Testis (tissue), 3 donors: ENCODE results near the gene WDFY2. TPM values are rescaled to one million over a fixed set of nuclear protein-coding genes. Genes with fewer than 3 reads are reported as not detected.

Experiments
- DNase-seq: peaks from one replicate; pipeline ENCODE4 v3.0.0-alpha.2; 2019
- H3K27ac ChIP-seq, 2 donors: fragments of 200-600 bp; sonication (generic); one replicate each; pipeline ENCODE4 v1.5.1; 2019
- H3K27me3 ChIP-seq: fragments of 200-600 bp; sonication (generic); one replicate; pipeline ENCODE4 v1.5.1; 2019
- H3K36me3 ChIP-seq: fragments of 200-600 bp; sonication (generic); one replicate; pipeline ENCODE4 v1.5.1; 2017; ENCODE audit warnings: low read depth; ENCODE audit errors: missing control alignments
- H3K4me1 ChIP-seq: fragments of 200-600 bp; sonication (generic); one replicate; pipeline ENCODE4 v1.5.1; 2019
- H3K4me3 ChIP-seq, 2 donors: fragments of 200-600 bp; sonication (generic); one replicate each; pipeline ENCODE4 v1.5.1; 2017 to 2019
- H3K9me3 ChIP-seq: fragments of 200-600 bp; sonication (generic); one replicate; pipeline ENCODE4 v1.5.1; 2017
- POLR2A ChIP-seq: fragments of 450-650 bp; IDR thresholded peaks from one replicate; pipeline ENCODE4 v1.6.1; 2017; ENCODE audit warnings: antibody characterized with exemption, mild to moderate bottlenecking, moderate library complexity
- WGBS, 2 donors: methylation state at CpG; one replicate each; pipeline ENCODE4 v1.1.5; 2018; 5-methylcytosine and 5-hydroxymethylcytosine counted together
- intact Hi-C: fragments of 100-400 bp; cut with DNase I; formaldehyde crosslinking; loops from one replicate; pipeline ENCODE4 v1.15.1; 2023; ENCODE audit warnings: low total_unique reads
- polyA plus RNA-seq: library from polyadenylated mRNA; stranded (reverse); fragments of 350-450 nt; fragmentation: Illumina TruSeq; extraction: RNeasy Lipid Tissue Mini Kit (QIAGEN cat#74804); gene quantifications from one replicate; pipeline ENCODE4 v1.2.3, GENCODE V29; 2014; ENCODE audit warnings: low read depth, low replicate concordance; ENCODE audit not compliant: insufficient read depth
- total RNA-seq, 2 donors: library from RNA; depleted of rRNA; stranded (reverse); fragments of >200 nt; gene quantifications; one replicate each; pipeline ENCODE4 v1.2.3, GENCODE V29; 2016
- TF ChIP-seq, protein P1 (sequence below), 3 experiments: fragments of 450-650 bp in 2 of 3; fragments of 200-600 bp in 1 of 3; sonication (generic) in 1 of 3; IDR thresholded peaks; one replicate each; pipeline ENCODE4 v1.5.1; 2016 to 2019; ENCODE audit warnings: antibody characterized with exemption in 3 of 3, mild to moderate bottlenecking in 2 of 3, moderate library complexity in 1 of 3

Gene WDFY2
- total and polyA plus RNA-seq, 3 donors from 2014 or later, result 17.1 to 45.8 (median 36.1) TPM

DNA sequence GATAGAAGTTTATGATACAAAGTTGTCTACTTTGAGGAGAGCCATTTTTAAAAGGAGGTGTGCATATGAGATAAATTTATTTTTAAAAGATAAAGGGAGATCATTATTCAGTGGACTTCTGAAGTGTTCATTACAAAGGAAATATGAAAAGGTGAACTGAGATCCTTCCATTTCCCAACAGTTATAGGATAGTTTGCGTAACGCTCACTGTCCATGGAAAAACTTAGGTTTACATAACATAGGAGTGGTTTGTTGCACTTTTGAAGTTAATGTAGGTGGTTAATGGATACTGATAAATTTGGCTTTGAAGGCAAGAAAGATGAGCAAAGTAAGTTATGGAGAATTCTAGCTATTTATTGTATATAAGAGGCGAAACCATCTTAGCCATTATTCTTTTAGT lies 92.5 kb downstream of the WDFY2 start:
- Histone ChIP-seq H3K27ac (no peak overlapping the region), H3K27me3 (no peaks in the 10 kb centered on the region), H3K4me1 (no peaks in the 10 kb centered on the region), H3K36me3 (no peaks in the 10 kb centered on the region), H3K4me3 (no peak overlapping the region), H3K9me3 (no peaks in the 10 kb centered on the region)
- intact Hi-C loops, result no loop called here
- DNase-seq, result no peak
- WGBS, 2 donors, result 96 to 98% methylated on average over 3 of the region's 3 CpGs
- no peak for TF ChIP-seq POLR2A
- TF ChIP-seq, protein P1, sequence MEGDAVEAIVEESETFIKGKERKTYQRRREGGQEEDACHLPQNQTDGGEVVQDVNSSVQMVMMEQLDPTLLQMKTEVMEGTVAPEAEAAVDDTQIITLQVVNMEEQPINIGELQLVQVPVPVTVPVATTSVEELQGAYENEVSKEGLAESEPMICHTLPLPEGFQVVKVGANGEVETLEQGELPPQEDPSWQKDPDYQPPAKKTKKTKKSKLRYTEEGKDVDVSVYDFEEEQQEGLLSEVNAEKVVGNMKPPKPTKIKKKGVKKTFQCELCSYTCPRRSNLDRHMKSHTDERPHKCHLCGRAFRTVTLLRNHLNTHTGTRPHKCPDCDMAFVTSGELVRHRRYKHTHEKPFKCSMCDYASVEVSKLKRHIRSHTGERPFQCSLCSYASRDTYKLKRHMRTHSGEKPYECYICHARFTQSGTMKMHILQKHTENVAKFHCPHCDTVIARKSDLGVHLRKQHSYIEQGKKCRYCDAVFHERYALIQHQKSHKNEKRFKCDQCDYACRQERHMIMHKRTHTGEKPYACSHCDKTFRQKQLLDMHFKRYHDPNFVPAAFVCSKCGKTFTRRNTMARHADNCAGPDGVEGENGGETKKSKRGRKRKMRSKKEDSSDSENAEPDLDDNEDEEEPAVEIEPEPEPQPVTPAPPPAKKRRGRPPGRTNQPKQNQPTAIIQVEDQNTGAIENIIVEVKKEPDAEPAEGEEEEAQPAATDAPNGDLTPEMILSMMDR (IDR thresholded peaks at IDR 0.05), result no peak

DNA sequence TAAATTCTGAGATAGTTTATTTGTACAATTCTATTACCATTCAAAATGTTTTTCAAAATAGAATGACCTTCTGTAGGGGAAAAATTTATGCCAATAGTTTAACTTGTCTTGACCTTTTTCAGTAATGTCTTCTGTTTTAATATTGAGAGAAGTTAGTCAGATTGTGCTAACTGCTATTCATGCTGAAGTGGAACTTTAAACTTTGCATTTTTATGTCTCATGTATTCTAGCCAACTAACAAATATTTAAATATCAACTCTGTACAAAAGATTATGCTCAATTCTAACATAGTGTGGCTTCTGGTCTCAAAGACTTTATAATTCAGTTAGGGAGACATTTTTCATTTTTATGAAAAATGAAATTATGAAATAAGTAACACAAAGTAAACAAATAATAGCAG lies 94.2 kb downstream of the WDFY2 start:
- H3K9me3 ChIP-seq, result no peaks in the 10 kb centered on the region
- no peaks in the 10 kb centered on the region for H3K36me3 ChIP-seq
- no peak overlapping the region for H3K4me3 ChIP-seq
- no peak for DNase-seq
- no peaks in the 10 kb centered on the region for H3K4me1 ChIP-seq
- H3K27ac ChIP-seq, result no peak overlapping the region
- no peaks in the 10 kb centered on the region for H3K27me3 ChIP-seq
- intact Hi-C loops, result no loop called here
- TF ChIP-seq, protein P1 (IDR thresholded peaks at IDR 0.05), result no peak
- TF ChIP-seq POLR2A, result no peak

DNA sequence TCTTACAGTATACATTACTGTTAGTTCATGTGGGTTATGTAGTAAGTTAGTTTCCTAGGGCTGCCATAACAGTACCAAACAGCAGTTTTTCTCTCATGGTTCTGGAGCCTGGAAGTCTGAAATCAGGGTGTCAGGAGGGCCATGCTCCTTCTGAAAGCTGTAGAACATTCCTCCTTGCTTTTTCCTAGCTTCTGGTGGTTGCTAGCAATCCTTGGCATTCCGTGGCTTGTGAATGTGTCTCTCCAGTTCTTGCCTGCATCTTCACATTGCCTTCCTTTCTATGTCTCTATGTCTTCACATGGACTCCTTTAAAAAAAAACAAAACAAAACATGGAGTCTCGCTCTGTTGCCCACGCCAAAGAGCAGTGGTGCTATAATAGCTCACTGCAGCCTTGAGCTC lies 95.4 kb downstream of the WDFY2 start:
- Histone ChIP-seq H3K9me3 (no peaks in the 10 kb centered on the region), H3K4me1 (no peaks in the 10 kb centered on the region), H3K36me3 (no peaks in the 10 kb centered on the region), H3K27ac (no peak overlapping the region), H3K4me3 (no peak overlapping the region), H3K27me3 (no peaks in the 10 kb centered on the region)
- intact Hi-C loops, result no loop called here
- TF ChIP-seq, protein P1 (IDR thresholded peaks at IDR 0.05), result no peak
- TF ChIP-seq POLR2A, result no peak
- no peak for DNase-seq
- WGBS, 2 donors, result 97 to 98% methylated on average over 3 of the region's 3 CpGs

DNA sequence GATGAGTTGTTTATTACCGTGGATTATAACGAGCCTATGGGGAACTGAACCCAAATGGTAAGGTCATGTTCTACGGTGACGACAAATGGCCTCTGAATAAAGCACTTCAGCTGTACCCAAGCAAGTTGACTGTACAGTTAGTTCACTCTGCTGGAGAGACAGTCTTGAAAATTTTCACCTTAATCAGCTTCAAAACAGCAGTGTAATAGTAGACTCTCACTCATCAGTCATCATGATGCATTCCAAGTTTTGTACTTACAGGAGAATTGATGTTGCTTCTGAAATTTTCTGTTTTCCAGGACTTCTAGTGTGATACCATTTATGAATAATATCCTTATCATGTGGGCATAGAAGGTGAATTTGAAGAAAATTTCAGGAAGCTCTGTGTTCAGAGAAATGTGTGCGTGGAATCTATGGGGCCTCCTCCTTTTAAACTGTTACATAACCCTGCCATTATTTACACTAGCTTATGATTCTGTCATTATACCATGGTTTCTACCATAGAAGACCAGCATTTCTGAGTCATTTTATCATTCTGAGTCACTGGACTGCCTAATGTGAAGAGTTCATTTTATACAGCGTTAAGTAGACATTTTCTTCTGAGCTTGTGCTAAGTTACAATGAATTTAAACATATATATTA lies 96.9 kb downstream of the WDFY2 start:
- no peak overlapping the region for H3K4me3 ChIP-seq
- intact Hi-C loops, result no loop called here
- no peaks in the 10 kb centered on the region for H3K27me3 ChIP-seq
- no peaks in the 10 kb centered on the region for H3K9me3 ChIP-seq
- H3K27ac ChIP-seq, result no peak overlapping the region
- no peak for TF ChIP-seq POLR2A
- TF ChIP-seq, protein P1 (IDR thresholded peaks at IDR 0.05), result no peak
- H3K36me3 ChIP-seq, result no peaks in the 10 kb centered on the region
- H3K4me1 ChIP-seq, result no peaks in the 10 kb centered on the region
- WGBS, 2 donors, result 87 to 91% methylated on average over 6 of the region's 6 CpGs
- no peak for DNase-seq

DNA sequence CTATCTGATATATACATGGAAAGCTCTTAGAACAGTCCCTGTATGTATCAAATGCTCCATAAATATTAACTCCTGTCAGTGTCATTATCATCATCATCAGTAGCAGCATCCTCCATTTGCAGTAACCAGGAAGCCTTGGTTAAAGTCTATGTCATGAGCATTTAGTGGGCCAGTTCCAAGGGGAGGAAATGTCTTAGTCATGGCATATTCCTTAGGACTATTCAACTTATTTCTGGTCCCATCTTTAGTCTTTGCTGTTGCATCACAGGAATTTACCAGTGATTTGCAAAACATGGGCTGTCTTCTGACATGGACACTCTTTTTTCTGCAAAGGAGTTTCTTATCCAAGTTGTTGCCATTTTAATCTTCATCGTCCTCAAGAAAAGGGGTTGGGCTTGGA lies 98.4 kb downstream of the WDFY2 start:
- DNase-seq, result no peak
- 61 to 84% methylated on average over 1 of the region's 1 CpG for WGBS, 2 donors
- Histone ChIP-seq H3K9me3 (no peaks in the 10 kb centered on the region), H3K4me3 (no peak overlapping the region), H3K36me3 (no peaks in the 10 kb centered on the region), H3K4me1 (no peaks in the 10 kb centered on the region), H3K27ac (no peak overlapping the region), H3K27me3 (no peaks in the 10 kb centered on the region)
- intact Hi-C loops, result no loop called here
- TF ChIP-seq, protein P1 (IDR thresholded peaks at IDR 0.05), result no peak
- no peak for TF ChIP-seq POLR2A
